HG03045 (cell line): ENCODE results near the gene SLC9C1.

Experiments used
- ATAC-seq: cut with Tn5 transposase; IDR thresholded peaks from one replicate; pipeline ENCODE4 v1.9.1; 2021; ENCODE audit warnings: mild to moderate bottlenecking, moderate library complexity; ENCODE audit not compliant: unreplicated experiment

SLC9C1 gene

DNA sequence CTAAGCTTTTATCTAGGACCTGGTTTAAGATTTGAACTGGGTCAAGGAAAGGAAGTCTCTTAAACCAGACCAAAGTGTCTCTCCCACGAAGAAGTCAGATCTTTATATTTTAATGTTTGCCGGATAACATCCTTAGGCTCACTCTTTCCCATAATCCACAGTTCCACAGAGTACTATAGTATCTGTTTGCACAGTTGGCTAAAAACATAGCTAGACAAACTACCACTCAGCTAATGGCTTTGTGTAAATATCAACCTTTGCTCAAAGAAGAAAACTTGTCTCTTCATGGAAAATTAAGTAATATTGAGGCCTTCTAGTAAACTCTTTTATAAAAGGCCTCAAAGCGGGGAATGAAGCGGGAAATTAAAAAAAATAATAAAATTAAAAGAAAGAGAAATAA is 13.5 kb upstream of the SLC9C1 start:
- no peak for ATAC-seq

GRCh38 chr3:112306825-112307224 is 12.8 kb upstream of the SLC9C1 start:
- ATAC-seq, result no peak

DNA sequence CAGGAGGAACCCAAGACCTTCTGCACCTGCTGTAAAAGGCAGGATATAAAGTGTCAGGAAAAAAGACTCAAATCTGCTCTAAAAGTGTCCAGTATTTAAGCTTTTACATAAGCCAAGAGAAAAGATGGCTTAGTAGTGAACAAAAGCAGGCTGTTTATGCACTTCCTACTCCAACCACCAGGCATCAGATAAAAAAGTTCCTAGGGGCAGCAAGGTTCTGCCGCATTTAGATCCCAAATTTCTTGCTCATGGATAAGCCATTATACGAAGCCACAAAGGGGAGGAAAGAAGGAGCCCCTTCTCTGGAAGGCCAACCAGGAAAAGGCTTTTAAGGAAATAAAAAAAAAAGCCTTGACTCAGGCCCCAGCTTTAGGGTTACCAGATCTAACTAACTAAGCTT is 10.6 kb upstream of the SLC9C1 start:
- no peak for ATAC-seq

- ATAC-seq, result peak; percentile 36
Measured at GRCh38 chr3:112303764-112304325, 9.8 kb upstream of the SLC9C1 start.

DNA sequence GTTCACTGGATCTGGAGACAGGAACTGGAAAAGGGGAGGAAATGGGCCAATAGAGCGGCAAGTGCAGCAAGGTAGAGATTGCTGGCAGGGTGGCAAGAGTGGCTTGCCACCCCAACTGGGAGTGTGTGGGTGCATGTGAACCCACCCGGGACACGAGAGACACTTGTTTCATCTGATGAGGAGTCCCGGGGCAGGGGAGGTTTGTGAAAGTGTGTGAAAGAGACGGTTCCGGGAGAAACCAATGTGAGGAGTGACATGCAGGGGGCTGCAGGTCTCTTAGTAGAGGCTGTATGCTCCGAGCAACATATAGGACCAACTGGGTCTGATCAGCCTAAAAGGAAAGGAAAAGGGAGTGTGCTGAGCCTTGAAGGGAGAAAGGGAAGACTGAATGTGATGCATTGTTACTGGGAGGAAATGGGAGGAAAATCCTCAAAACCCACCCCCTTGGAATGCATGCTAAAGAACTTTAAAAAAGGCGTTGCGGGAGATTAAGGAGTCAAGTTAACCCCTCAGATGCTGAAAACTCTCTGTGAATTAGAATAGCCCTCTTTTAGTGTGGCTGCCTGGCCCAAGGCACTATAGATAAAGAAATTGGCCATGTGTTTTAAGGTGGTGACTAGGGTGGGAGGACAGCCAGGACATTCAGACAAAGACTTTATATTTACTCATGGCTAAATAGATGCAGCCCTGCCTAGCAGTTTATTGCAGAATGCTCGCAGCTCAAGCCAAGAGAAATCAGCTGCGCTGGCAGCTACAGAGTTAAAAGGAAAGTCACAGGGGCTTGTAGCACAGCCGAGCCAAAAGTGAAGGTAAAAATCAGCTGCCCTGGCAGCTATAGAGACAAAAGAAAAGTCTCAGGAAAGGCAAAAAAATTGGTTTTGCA is 9.1 kb upstream of the SLC9C1 start:
- peak; percentile 53 for ATAC-seq

GRCh38 chr3:112302150-112302830 is 8.3 kb upstream of the SLC9C1 start:
- no peak for ATAC-seq

DNA sequence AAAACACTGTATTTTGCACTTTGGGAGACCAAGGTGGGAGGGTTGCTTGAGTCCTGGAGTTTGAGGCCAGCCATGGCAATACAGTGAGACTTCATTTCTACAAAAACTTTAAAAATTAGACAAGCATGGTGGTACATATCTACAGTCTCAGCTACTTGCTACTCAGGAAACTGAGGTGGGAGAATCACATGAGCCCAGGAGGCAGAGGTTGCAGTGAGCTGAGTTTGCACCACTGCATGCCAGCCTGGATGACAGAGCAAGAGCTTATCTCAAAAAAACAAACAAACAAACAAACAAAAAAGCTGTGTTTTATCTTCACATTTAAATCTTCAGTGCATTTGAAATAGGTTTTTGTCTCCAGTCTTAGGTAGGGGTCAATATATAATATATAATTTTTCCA is 4.8 kb upstream of the SLC9C1 start:
- ATAC-seq, result no peak

GRCh38 chr3:112297714-112298113 is 3.7 kb upstream of the SLC9C1 start:
- no peak for ATAC-seq

DNA sequence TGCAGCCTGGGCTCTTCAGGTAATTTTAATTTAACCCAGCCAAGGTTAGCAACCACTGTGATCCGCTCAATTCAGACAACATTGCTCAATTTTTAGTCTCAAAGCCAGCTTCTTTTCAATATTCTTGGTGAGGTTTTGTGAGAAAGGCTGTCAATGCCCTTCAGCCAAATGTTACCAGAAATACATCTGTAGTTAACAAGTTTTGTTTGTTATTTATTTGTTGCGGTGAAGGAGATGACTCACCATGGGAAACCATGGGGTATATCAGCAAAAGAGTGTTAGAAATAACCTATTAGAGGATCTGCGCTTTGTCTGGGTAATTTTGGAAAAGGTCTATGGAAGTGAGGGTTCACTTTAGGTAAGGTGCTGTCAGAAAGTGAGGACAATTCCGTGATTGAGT is 5.0 kb downstream of the SLC9C1 start:
- no peak for ATAC-seq

GRCh38 chr3:112280266-112280665 is 13.8 kb downstream of the SLC9C1 start:
- ATAC-seq, result no peak

- ATAC-seq, result no peak
Measured at GRCh38 chr3:112273536-112273935, 20.5 kb downstream of the SLC9C1 start.

DNA sequence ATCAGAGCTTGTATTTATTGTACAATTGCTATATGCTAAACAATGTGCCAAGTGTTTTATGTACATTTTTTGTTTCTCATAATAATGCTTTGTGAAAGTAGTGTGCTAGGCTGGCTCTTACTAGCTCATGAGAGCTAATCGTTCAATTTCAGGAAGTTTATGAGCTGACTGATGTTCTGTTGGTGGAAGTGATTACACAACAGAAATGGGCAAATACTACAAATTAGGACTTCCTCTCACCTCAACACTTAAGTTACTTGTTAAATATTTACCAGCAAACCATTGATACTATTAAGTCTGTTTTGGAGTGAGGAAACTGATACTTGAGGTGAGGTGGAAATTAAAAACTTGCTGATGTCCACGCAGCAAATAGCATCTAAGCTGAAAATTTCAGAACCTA is 32.3 kb downstream of the SLC9C1 start:
- no peak for ATAC-seq

- ATAC-seq, result no peak
Measured at GRCh38 chr3:112260563-112260962, 33.5 kb downstream of the SLC9C1 start.

- ATAC-seq, result peak; percentile 66
Measured at GRCh38 chr3:112253301-112253971, 40.6 kb downstream of the SLC9C1 start.

DNA sequence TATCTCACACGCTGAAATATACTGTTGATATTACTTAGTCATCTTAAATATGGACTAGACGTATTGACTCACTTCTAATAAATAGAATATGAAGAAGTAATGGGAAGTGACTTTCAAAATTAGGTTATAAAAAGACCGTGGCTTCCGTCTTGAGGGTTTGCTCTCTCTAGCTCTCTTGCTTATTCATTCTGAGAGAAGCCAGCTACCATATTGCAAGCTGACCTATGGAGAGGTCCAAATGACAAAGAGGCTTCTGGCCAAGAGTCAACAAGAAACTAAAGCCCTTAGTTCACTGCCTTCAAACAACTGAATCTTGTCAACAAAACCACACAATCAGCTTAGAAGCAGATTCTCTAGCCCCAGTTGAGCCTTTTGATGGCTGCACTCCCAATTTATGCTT is 46.1 kb downstream of the SLC9C1 start:
- peak; percentile 62 for ATAC-seq

DNA sequence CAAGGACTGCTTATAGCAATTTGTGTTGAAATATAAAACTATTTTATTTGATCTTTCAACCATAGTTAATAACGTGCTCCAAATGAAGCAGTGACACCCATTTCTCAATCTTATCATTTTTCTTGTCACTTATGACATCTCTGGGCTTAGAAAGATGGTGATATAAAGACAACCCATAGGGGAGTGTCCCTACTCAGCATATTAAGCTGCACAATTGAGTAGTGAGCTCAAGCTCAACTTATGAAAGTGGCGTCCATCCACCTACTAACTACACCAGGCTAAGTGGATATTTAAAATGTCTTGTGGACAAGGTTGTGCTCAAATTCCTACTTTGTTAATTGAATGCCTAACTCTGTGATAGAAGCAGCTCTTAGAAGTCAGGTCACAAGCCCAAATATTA is 46.7 kb downstream of the SLC9C1 start:
- ATAC-seq, result no peak

GRCh38 chr3:112233083-112233482 is 60.9 kb downstream of the SLC9C1 start:
- no peak for ATAC-seq

DNA sequence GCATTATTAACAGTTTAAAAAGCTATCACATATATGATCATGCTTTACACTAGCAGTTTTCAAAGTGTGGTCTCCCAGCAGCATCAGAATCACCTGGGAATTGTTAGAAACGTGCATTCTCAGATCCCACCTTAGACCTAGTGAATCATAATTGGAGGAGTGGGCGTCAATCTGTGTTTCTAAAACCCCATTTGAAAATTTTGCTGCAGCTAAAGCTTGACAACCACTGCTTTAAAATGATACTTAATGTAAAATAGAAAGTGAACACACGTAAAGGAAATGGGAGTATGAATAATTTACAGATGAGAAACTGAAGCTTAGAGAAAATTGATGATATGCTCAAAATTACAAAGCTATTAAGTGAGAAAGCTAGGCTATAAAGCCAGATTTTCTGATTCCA is 62.3 kb downstream of the SLC9C1 start:
- no peak for ATAC-seq

DNA sequence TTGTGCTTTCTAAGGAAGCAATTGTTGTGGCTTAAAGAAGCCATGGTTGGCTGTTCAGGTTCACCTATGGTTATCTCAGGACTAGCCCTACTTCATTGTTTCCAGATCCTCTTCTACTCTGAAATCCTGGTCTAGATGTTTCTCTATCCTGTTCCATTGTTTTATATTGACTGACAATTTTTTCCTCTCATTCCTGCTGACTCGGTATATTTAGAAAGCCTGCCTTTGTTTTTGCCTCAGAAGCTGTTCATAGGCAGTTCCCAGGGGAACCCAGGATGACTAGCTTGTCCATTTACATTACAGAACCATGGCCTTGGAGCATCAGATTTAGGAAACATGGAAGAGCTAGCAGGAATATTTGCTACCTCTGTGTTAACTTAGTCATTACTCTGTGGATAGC is 64.0 kb downstream of the SLC9C1 start:
- no peak for ATAC-seq

DNA sequence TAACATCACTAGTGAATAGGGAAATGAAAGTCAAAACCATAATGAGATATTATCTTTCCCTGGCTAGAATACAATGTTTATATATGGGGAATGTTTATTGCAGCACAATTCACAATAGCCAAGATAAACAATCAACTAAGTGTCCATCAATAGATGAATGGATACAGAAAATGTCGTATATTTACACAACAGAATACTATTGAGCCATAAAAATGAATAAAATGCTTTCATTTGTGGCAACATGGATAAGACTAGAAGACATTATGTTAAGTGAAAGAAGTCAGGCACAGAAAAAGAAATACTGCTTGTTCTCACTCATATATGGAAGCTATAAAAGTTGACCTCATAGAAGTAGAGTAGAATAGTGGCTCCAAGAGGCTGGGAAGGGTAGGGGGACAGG is 65.2 kb downstream of the SLC9C1 start:
- no peak for ATAC-seq

- ATAC-seq, result no peak
Measured at GRCh38 chr3:112200317-112200666, 93.7 kb downstream of the SLC9C1 start.
